Testis (tissue), 3 donors: ENCODE measurements around the gene PISD. TPM values are rescaled to one million over a fixed set of nuclear protein-coding genes. Genes with fewer than 3 reads are reported as not detected.

ENCODE experiments used
- DNase-seq: peaks from one replicate; pipeline ENCODE4 v3.0.0-alpha.2; 2019
- H3K27ac ChIP-seq, 2 donors: fragments of 200-600 bp; sonication (generic); one replicate each; pipeline ENCODE4 v1.5.1; 2019
- H3K27me3 ChIP-seq: fragments of 200-600 bp; sonication (generic); one replicate; pipeline ENCODE4 v1.5.1; 2019
- H3K36me3 ChIP-seq: fragments of 200-600 bp; sonication (generic); one replicate; pipeline ENCODE4 v1.5.1; 2017; ENCODE audit warnings: low read depth; ENCODE audit errors: missing control alignments
- H3K4me1 ChIP-seq: fragments of 200-600 bp; sonication (generic); one replicate; pipeline ENCODE4 v1.5.1; 2019
- H3K4me3 ChIP-seq, 2 donors: fragments of 200-600 bp; sonication (generic); one replicate each; pipeline ENCODE4 v1.5.1; 2017 to 2019
- H3K9me3 ChIP-seq: fragments of 200-600 bp; sonication (generic); one replicate; pipeline ENCODE4 v1.5.1; 2017
- POLR2A ChIP-seq: fragments of 450-650 bp; IDR thresholded peaks from one replicate; pipeline ENCODE4 v1.6.1; 2017; ENCODE audit warnings: antibody characterized with exemption, mild to moderate bottlenecking, moderate library complexity
- WGBS, 2 donors: methylation state at CpG; one replicate each; pipeline ENCODE4 v1.1.5; 2018; 5-methylcytosine and 5-hydroxymethylcytosine counted together
- intact Hi-C: fragments of 100-400 bp; cut with DNase I; formaldehyde crosslinking; loops from one replicate; pipeline ENCODE4 v1.15.1; 2023; ENCODE audit warnings: low total_unique reads
- polyA plus RNA-seq: library from polyadenylated mRNA; stranded (reverse); fragments of 350-450 nt; fragmentation: Illumina TruSeq; extraction: RNeasy Lipid Tissue Mini Kit (QIAGEN cat#74804); gene quantifications from one replicate; pipeline ENCODE4 v1.2.3, GENCODE V29; 2014; ENCODE audit warnings: low read depth, low replicate concordance; ENCODE audit not compliant: insufficient read depth
- total RNA-seq, 2 donors: library from RNA; depleted of rRNA; stranded (reverse); fragments of >200 nt; gene quantifications; one replicate each; pipeline ENCODE4 v1.2.3, GENCODE V29; 2016
- TF ChIP-seq, protein P1 (sequence below), 3 experiments: fragments of 450-650 bp in 2 of 3; fragments of 200-600 bp in 1 of 3; sonication (generic) in 1 of 3; IDR thresholded peaks; one replicate each; pipeline ENCODE4 v1.5.1; 2016 to 2019; ENCODE audit warnings: antibody characterized with exemption in 3 of 3, mild to moderate bottlenecking in 2 of 3, moderate library complexity in 1 of 3

PISD gene
- total and polyA plus RNA-seq, 3 donors from 2014 or later = 93.5 to 126 (median 120) TPM

GRCh38 chr22:31588970-31589675, 72.9 kb downstream of the PISD start:
- peaks cover 18% of the 10 kb centered on the region for H3K4me1 ChIP-seq
- H3K36me3 ChIP-seq = no peaks in the 10 kb centered on the region
- 82 to 89% methylated on average over 6 of the region's 6 CpGs for WGBS, 2 donors
- H3K9me3 ChIP-seq = no peaks in the 10 kb centered on the region
- TF ChIP-seq, protein P1, sequence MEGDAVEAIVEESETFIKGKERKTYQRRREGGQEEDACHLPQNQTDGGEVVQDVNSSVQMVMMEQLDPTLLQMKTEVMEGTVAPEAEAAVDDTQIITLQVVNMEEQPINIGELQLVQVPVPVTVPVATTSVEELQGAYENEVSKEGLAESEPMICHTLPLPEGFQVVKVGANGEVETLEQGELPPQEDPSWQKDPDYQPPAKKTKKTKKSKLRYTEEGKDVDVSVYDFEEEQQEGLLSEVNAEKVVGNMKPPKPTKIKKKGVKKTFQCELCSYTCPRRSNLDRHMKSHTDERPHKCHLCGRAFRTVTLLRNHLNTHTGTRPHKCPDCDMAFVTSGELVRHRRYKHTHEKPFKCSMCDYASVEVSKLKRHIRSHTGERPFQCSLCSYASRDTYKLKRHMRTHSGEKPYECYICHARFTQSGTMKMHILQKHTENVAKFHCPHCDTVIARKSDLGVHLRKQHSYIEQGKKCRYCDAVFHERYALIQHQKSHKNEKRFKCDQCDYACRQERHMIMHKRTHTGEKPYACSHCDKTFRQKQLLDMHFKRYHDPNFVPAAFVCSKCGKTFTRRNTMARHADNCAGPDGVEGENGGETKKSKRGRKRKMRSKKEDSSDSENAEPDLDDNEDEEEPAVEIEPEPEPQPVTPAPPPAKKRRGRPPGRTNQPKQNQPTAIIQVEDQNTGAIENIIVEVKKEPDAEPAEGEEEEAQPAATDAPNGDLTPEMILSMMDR (IDR thresholded peaks at IDR 0.05) = no peak
- TF ChIP-seq POLR2A = no peak
- intact Hi-C loops = no loop called here
- no peak for DNase-seq
- H3K27ac ChIP-seq = no peak overlapping the region
- H3K27me3 ChIP-seq = no peaks in the 10 kb centered on the region
- H3K4me3 ChIP-seq = no peak overlapping the region

DNA sequence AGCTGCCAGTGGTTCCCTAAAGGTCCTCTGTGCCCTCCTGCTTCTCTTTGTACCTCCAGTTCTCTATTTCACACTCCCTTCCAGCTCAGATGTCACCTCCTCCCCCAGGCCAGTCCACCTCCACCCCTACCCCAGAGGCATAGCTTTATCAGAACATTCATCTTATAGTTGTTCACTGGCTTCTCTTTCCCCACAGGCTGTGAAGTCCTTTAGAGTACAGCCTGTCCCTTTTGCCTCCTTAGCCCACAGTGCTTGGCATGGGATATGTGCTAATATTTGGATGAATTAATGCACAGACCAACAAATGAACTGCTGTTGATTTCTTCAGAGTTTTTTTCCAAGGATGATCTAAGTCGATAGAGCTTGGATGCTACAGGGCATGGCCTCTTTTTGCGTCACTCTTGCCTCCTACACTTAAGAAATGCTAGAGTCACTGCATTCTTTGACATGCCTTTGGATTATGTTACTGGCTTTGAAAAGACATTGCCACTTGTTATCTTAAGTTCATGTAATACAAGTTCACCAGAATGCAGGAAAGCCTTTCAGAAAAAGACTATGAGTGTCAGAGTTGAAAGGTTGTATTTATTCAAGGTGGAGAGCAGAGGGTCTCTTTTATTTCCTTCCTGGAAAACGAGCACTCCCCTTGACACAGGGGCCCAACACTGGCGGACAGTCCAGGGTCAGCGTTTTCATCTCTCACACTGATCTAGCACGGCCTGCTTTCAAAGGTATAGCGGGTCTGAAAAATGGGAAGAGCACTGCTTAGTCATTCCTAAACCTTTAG, 75.7 kb downstream of the PISD start:
- Histone ChIP-seq H3K27me3 (no peaks in the 10 kb centered on the region), H3K4me1 (peaks cover 18% of the 10 kb centered on the region), H3K36me3 (no peaks in the 10 kb centered on the region), H3K27ac (peak overlapping the region; percentile 18 to 47), H3K9me3 (no peaks in the 10 kb centered on the region), H3K4me3 (no peak overlapping the region)
- WGBS, 2 donors = 75 to 77% methylated on average over 7 of the region's 7 CpGs
- no peak for DNase-seq
- intact Hi-C loops = no loop called here
- TF ChIP-seq, protein P1 (IDR thresholded peaks at IDR 0.05) = no peak
- TF ChIP-seq POLR2A = no peak

GRCh38 chr22:31585161-31585859, 76.7 kb downstream of the PISD start:
- Histone ChIP-seq H3K27me3 (no peaks in the 10 kb centered on the region), H3K9me3 (no peaks in the 10 kb centered on the region), H3K4me3 (no peak overlapping the region), H3K36me3 (no peaks in the 10 kb centered on the region), H3K27ac (peak overlapping the region; percentile 18 to 47), H3K4me1 (peaks cover 18% of the 10 kb centered on the region)
- 42 to 57% methylated on average over 3 of the region's 3 CpGs for WGBS, 2 donors
- no peak for DNase-seq
- intact Hi-C loops = no loop called here
- no peak for TF ChIP-seq POLR2A
- TF ChIP-seq, protein P1 (IDR thresholded peaks at IDR 0.05) = no peak

- Histone ChIP-seq H3K27me3 (no peaks in the 10 kb centered on the region), H3K4me1 (peaks cover 18% of the 10 kb centered on the region), H3K27ac (peak overlapping the region in 1 of 2 donors; percentile 18), H3K36me3 (no peaks in the 10 kb centered on the region), H3K9me3 (no peaks in the 10 kb centered on the region), H3K4me3 (no peak overlapping the region)
- DNase-seq = no peak
- WGBS, 2 donors = 55 to 76% methylated on average over 5 of the region's 5 CpGs
- intact Hi-C loops = no loop called here
- TF ChIP-seq, protein P1 (IDR thresholded peaks at IDR 0.05) = no peak
- TF ChIP-seq POLR2A = no peak
Observed at GRCh38 chr22:31584804-31585160, 77.2 kb downstream of the PISD start.
